ENCODE results near the gene HOXC11. TPM values are rescaled to one million over a fixed set of nuclear protein-coding genes. Genes with fewer than 3 reads are reported as not detected.

Gene HOXC11
- total RNA-seq, 1 donor from 2014 or later: 0.23 TPM

- no peak for DNase-seq (ENCODE audit: extremely low read depth, low read depth, low spot score)
Observed at GRCh38 chr12:53956251-53956887, 16.6 kb upstream of the HOXC11 start.

GRCh38 chr12:53956914-53957536, 15.9 kb upstream of the HOXC11 start:
- no peak for DNase-seq (ENCODE audit: extremely low read depth, low read depth, low spot score)

DNA sequence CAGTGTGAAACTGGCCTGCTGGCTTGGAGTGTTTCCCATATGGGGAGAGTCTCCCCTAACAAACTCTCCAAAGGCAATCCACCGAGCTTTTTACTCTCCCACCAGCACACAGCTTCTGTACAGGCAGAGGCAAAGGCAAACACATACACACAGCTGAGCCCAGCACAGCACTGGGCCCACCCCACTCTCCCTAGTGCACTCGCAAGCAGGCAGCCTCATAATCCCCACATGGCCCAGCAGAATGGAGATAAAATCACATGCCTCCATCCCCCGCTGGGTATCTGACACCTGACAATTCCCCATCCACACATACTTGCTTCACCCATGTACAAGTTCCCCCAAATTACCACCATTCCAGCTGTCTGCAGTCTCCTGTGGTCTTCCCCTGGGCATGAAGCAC, 14.8 kb upstream of the HOXC11 start:
- DNase-seq (ENCODE audit: extremely low read depth, low read depth, low spot score): no peak

DNA sequence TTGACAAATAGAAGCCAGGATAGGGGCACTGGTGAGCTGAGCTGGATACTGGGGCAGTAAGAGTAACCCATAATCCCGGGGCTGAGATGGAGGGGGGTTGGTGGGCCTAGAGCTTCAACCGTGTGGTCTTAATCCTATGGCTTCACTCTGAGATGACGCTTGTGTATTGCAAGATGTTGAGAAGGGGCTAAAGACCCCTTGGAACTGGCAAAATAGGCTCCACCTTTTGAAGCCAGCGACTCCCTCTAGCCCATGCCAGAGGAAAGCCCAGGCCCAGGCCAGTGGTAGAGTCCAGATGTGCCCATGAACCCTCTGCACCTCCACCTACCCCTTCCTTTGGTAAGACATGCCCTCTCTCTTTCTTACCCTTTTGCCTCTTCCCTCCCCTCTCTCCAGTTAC, 13.6 kb upstream of the HOXC11 start:
- no peak for DNase-seq (ENCODE audit: extremely low read depth, low read depth, low spot score)

- no peak for DNase-seq (ENCODE audit: extremely low read depth, low read depth, low spot score)
Observed at GRCh38 chr12:53960187-53961024, 12.5 kb upstream of the HOXC11 start.

- no peak for DNase-seq (ENCODE audit: extremely low read depth, low read depth, low spot score)
Observed at GRCh38 chr12:53961025-53961761, 11.7 kb upstream of the HOXC11 start.

GRCh38 chr12:53963005-53963404, 9.9 kb upstream of the HOXC11 start:
- DNase-seq (ENCODE audit: extremely low read depth, low read depth, low spot score): no peak

- no peak for DNase-seq (ENCODE audit: extremely low read depth, low read depth, low spot score)
Observed at GRCh38 chr12:53963434-53964314, 9.3 kb upstream of the HOXC11 start.

GRCh38 chr12:53964315-53964713, 8.6 kb upstream of the HOXC11 start:
- DNase-seq (ENCODE audit: extremely low read depth, low read depth, low spot score): no peak

DNA sequence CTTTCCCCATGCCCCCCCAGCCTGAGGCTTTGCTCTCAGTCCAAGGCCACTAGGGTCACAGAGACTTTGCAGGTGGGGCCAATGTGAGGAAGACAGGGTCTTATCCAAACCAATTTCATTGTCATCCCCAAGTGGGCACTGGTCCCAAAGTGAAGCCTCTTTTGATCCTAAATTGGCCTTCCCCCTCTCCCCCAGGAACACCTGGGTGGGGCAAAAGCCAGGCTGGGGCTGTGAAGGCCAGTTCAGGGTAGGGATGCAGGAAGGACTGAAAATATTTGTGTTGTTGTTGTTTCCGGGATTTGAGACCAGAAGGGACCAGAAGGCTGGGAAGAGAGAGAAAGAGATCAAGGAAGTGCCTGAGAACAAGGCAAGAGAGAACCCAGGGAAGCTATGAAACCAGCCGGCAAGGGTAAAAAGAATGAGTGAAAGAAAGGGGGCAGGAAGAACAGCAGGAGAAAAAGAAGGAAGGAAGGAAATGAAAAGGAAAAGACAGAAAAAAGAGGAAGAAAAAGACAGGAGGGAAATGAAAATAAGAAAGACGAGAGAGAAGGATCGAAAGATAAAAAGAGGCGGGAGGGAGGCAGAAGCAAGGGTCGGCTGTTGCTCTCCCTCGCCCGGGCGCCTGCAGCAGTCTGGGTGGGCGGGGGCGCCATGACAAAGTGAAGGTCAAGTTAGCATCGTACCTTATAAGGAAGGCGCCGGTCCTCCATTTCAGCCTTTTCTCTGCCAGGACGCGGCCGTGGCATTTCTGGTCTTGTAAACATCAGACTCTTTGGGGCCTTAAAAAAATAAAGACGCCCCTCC, 7.4 kb upstream of the HOXC11 start:
- no peak for DNase-seq (ENCODE audit: extremely low read depth, low read depth, low spot score)

DNA sequence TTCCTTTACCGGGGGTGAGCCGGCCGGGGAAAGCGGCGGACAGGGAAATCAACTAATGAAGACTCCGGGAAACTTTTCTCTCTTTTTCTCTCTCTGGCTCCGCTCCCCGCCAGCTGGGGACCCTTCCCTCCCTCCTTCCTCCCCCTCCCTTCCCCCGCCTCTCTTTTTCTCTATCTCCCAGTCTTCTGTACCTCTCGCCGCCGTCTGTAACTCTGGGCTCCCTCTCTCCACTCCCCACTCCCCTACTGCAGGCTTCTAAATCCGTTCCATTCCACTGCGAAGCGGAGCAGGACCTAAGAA, 6.9 kb upstream of the HOXC11 start:
- no peak for DNase-seq (ENCODE audit: extremely low read depth, low read depth, low spot score)

- no peak for DNase-seq (ENCODE audit: extremely low read depth, low read depth, low spot score)
Observed at GRCh38 chr12:53966385-53967133, 6.4 kb upstream of the HOXC11 start.

DNA sequence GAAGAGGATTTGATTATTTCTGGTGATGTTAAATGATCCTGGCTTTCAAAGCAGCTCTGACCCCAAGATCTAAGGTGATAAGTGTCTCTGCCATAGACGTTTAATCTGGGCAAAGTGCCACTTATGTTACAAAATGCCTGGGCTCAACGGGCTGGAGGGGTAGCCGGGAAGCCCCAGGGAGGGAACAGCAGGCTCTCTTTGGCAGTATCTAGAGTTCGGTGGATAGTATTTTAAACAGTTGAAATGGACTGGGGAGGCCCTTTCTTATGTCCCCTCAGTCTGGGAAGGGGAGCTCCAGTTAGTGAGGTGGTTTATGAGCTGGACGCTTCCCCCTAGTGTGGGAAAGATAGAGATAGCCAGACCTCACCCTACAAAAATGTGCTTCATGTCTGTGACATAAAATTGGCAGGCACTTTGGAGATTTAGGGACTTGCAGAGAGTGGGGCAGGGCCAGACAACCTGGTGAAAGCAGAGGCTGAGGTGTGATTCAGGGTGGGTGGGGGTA, 5.5 kb upstream of the HOXC11 start:
- no peak for DNase-seq (ENCODE audit: extremely low read depth, low read depth, low spot score)

DNA sequence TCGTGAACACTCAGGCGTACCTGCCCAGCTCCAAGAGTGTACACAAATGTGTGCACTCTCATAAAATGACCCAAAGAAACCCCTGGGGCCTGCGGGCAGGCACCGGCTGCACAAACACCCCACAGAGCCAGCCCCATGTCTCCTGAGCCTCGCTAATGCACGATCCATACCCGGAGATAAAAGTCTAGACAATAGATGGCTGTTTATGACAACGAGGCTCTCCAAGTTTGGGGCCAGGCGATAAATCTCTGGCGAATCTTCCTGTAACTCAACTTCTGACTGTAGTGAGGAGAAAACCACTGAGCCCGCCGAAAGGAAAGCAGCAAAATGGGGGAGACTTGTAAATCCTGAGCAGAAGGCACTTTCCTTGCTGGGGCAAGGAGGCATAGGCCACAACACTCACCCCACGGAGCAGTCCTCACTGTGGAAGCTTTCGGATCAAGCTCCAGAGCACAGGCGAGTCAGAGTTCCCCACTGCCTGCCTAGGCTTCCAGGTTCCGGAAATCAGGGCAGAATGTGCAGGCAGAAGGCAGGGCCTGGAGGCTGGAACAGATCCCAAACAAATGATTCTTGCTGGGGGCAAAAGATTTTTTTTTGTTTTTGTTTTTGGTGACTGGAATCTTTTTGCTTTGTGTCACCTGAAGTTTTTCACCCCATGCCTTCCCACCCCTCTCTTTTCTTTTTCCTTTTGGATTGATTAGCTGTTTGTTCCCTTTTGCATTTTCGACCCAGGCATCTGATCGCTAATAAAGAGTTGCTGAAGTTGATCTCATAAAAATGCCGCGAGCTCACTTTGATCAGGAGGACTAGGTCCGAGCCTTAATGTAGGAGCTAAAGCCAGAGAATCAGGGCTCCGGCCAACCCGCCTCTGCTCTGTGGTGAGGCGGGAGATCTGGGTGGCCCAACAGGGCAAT, 4.5 kb upstream of the HOXC11 start:
- DNase-seq (ENCODE audit: extremely low read depth, low read depth, low spot score): no peak

DNA sequence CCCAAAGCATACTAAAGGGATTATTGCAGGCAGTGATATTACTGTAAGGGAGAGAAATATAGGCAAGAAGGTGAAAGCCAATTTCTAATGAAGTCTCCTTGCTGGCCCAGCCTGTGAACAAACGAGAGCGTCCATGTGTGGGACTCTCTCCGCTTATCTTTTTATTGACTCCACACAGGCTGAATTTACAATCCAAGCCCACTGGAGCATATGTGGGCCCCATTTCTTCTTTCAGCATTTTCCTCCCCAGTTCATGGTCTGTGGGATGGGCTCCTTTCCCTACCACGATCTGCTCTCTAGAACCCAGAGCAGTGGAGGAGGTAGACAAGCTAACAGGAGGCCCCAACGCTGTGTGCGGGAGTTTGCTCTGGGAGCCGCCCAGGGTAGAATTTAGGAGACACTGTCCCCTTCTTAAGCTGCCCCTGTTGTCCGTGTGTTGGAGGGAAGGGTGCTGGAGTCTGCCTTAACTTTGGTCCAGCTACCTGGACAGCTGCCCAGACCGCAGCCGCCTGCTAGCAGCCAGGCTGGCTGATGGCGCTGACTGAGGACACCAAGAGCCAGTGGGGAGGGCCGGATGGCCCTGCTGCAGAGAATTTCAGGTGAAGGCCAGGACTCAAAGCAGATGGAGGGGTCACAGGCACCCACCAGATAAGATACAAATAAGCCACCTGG, 3.2 kb upstream of the HOXC11 start:
- no peak for DNase-seq (ENCODE audit: extremely low read depth, low read depth, low spot score)

GRCh38 chr12:53970451-53970850, 2.5 kb upstream of the HOXC11 start:
- DNase-seq (ENCODE audit: extremely low read depth, low read depth, low spot score): no peak

GRCh38 chr12:53971129-53971528, 1.8 kb upstream of the HOXC11 start:
- DNase-seq (ENCODE audit: extremely low read depth, low read depth, low spot score): no peak
